DND-41 (cell line): ENCODE results near the gene MRPS23.

Experiments used
- ATAC-seq: fragments of 200-7000 bp; cut with Tn5 transposase; 3 replicates; pipeline ENCODE4 v1.9.1; 2021; ENCODE audit warnings: low read depth; ENCODE audit not compliant: insufficient read depth
- DNase-seq: peaks from one replicate; pipeline ENCODE4 v3.0.0-alpha.2; 2020
- H2AFZ ChIP-seq: 2 replicates; pipeline ENCODE4 v1.6.0; 2012; ENCODE audit warnings: low read depth, low read length
- H3K27ac ChIP-seq: 2 replicates; pipeline ENCODE4 v1.5.1; 2012; ENCODE audit warnings: low read length, inconsistent platforms
- H3K27me3 ChIP-seq: fragments of 200-600 bp; sonication (generic); 2 replicates; pipeline ENCODE4 v1.6.0; 2012; ENCODE audit warnings: low read length, mild to moderate bottlenecking, inconsistent platforms; ENCODE audit not compliant: insufficient read depth, poor library complexity
- H3K36me3 ChIP-seq: 2 replicates; pipeline ENCODE4 v1.5.1; 2012; ENCODE audit warnings: low read length, inconsistent platforms; ENCODE audit not compliant: insufficient read depth
- H3K4me1 ChIP-seq: 2 replicates; pipeline ENCODE4 v1.5.1; 2012; ENCODE audit warnings: mild to moderate bottlenecking, low read length; ENCODE audit not compliant: insufficient read depth
- H3K4me2 ChIP-seq: 2 replicates; pipeline ENCODE4 v1.6.0; 2012; ENCODE audit warnings: mild to moderate bottlenecking, moderate library complexity, low read length, inconsistent platforms; ENCODE audit not compliant: insufficient read depth
- H3K4me3 ChIP-seq, 2 experiments: fragments of 200-600 bp in 1 of 2; shearing (Covaris generic) in 1 of 2; 2 replicates each; pipeline ENCODE4 v1.5.1; 2012 to 2016; ENCODE audit warnings: inconsistent platforms in 2 of 2, low read length in 2 of 2, mild to moderate bottlenecking in 2 of 2, low read depth in 1 of 2, moderate library complexity in 1 of 2
- H3K79me2 ChIP-seq: 2 replicates; pipeline ENCODE4 v1.6.0; 2012; ENCODE audit warnings: low read length, inconsistent platforms; ENCODE audit not compliant: insufficient read depth
- H3K9ac ChIP-seq: 2 replicates; pipeline ENCODE4 v1.6.0; 2012; ENCODE audit warnings: low read depth, mild to moderate bottlenecking, inconsistent platforms, low read length, moderate library complexity
- H3K9me3 ChIP-seq: 2 replicates; pipeline ENCODE4 v1.5.1; 2012; ENCODE audit warnings: low read length, moderate library complexity, mild to moderate bottlenecking, inconsistent platforms; ENCODE audit not compliant: insufficient read depth, severe bottlenecking
- H4K20me1 ChIP-seq: 2 replicates; pipeline ENCODE4 v1.6.0; 2012; ENCODE audit warnings: low read length; ENCODE audit not compliant: insufficient read depth
- CTCF ChIP-seq: IDR thresholded peaks from 2 replicates; pipeline ENCODE4 v1.5.1; 2012; ENCODE audit warnings: borderline replicate concordance, low read length, moderate library complexity, mild to moderate bottlenecking; ENCODE audit not compliant: poor library complexity, severe bottlenecking; ENCODE audit errors: extremely low read depth
- EZH2 ChIP-seq: IDR thresholded peaks from 3 replicates; pipeline ENCODE4 v1.6.1; 2012; ENCODE audit warnings: borderline replicate concordance, low read depth, mild to moderate bottlenecking, moderate library complexity, low read length, inconsistent platforms; ENCODE audit not compliant: severe bottlenecking

MRPS23 gene

GRCh38 chr17:57873261-57874057, 23.6 kb upstream of the MRPS23 start:
- Histone ChIP-seq H3K9me3 (no peaks in the 10 kb centered on the region), H3K79me2 (no peaks in the 10 kb centered on the region), H3K4me3 (no peak overlapping the region), H4K20me1 (no peaks in the 10 kb centered on the region), H3K9ac (no peak overlapping the region), H2AFZ (no peak overlapping the region), H3K27me3 (peaks cover 9% of the 10 kb centered on the region), H3K4me2 (no peak overlapping the region), H3K4me1 (peaks cover 34% of the 10 kb centered on the region), H3K27ac (no peak overlapping the region), H3K36me3 (no peaks in the 10 kb centered on the region)
- ATAC-seq: no peak
- no peak for DNase-seq
- TF ChIP-seq CTCF (no peak), EZH2 (no peak)

GRCh38 chr17:57872536-57872935, 22.7 kb upstream of the MRPS23 start:
- Histone ChIP-seq H3K9ac (no peak overlapping the region), H3K27me3 (peaks cover 6% of the 10 kb centered on the region), H3K4me3 (no peak overlapping the region), H4K20me1 (no peaks in the 10 kb centered on the region), H3K4me1 (peaks cover 43% of the 10 kb centered on the region), H3K4me2 (no peak overlapping the region), H3K79me2 (no peaks in the 10 kb centered on the region), H3K27ac (no peak overlapping the region), H3K9me3 (no peaks in the 10 kb centered on the region), H2AFZ (no peak overlapping the region), H3K36me3 (no peaks in the 10 kb centered on the region)
- DNase-seq (no peak), ATAC-seq (no peak)
- TF ChIP-seq EZH2 (no peak), CTCF (no peak)

DNA sequence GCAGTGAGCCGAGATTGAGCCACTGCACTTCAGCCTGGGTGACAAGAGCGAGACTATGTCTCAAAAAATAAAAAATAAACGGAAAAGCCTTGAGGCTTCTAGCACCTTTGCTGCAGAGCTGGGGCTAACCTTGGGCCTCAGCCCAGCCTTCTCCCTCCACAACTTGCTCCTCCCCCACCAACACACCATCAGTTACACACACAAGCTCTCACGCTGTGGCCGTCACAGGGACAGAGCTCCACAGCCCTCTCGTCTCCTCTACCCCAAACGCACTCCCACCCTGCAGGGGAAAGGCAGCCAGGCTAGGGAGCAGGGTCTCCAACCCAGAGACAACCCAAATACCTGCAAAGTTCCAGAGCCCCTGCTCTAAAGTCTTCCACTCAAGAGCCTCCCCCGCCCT, 22.0 kb upstream of the MRPS23 start:
- peaks cover 4% of the 10 kb centered on the region for H3K27me3 ChIP-seq
- H3K9ac ChIP-seq: no peak overlapping the region

More for the DNA sequence above, 22.0 kb upstream of the MRPS23 start:
- Histone ChIP-seq H3K4me3 (no peak overlapping the region), H3K4me1 (peaks cover 50% of the 10 kb centered on the region), H4K20me1 (no peaks in the 10 kb centered on the region), H3K4me2 (no peak overlapping the region), H3K27ac (no peak overlapping the region), H3K79me2 (no peaks in the 10 kb centered on the region), H3K9me3 (no peaks in the 10 kb centered on the region), H2AFZ (no peak overlapping the region), H3K36me3 (no peaks in the 10 kb centered on the region)
- DNase-seq: no peak
- no peak for ATAC-seq
- no peak for TF ChIP-seq CTCF
- no peak for TF ChIP-seq EZH2
